CD1c-positive myeloid dendritic cell (primary cell): ENCODE data around the gene CGB2.

Experiments
- DNase-seq: peaks from one replicate; pipeline ENCODE4 v3.0.0-alpha.2; 2016; ENCODE audit errors: extremely low spot score

Gene CGB2

DNA sequence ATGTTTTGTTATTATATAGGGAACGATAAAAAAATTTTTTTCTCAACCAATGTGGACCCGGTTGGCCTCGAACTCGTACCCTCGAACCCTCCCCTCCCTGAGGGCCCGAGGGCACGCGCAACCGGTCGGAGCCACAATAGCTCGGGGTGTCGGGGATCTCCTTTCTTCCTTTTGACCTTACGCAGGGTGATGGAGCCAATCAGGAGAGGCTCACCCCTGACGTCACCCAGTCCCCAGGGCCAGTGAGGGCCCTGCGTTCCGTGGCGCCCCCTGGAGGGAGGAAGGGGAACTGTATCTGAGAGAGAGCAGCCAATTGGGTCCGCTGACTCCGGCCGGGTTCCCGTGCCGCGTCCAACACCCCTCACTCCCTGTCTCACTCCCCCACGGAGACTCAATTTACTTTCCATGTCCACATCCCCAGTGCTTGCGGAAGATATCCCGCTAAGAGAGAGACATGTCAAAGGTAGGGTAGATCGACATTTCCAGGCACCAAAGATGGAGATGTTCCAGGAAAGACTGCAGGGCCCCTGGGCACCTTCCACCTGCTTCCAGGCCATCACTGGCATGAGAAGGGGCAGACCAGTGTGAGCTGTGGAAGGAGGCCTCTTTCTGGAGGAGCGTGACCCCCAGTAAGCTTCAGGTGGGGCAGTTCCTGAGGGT, at the start of gene CGB2:
TSS of gene CGB2 (plus strand) at position 249 of the 660 bp plus-strand sequence. CDS start at position 455, 206 bp downstream.
- peak; percentile 49 for DNase-seq

DNA sequence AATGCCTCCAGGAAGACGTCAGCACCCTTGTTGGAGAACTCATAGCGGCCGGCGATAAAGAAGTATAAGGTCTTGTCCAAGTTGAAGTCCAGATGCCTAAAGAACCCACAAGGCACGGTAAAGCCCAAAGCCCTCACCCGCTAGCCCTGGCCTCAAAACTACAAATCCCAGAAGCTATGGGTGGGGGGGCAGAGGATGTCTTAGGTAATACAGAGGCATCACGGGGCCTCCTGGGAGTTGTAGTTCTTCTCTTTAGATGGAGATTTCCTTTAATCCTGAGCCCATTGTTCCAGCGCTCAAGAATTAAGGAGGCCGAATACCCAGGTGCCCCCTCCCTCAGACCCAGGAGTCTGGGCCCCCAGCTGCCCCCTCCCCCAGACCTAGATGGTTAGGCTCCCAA, 49.4 kb upstream of the CGB2 start:
- no peak for DNase-seq

DNA sequence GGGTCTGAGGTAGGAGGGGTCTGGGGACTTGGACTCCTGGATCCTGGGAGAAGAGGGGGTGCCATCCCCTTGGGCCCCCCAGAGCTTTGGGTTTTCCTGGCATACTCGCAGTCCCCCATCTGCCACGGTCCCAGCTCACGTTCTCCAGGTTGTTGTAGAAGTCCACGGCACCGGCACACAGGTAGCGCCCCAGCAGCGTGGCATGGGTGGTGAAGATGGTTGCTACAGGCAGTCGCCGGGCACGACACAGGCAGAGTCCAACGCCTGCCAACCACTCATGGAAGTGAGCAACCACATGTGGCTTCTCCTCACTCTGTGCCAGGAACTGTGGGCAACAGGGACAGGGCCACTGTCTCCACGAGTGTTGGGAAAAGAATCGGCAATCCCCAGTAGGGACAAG, 46.0 kb upstream of the CGB2 start:
- DNase-seq = no peak

DNA sequence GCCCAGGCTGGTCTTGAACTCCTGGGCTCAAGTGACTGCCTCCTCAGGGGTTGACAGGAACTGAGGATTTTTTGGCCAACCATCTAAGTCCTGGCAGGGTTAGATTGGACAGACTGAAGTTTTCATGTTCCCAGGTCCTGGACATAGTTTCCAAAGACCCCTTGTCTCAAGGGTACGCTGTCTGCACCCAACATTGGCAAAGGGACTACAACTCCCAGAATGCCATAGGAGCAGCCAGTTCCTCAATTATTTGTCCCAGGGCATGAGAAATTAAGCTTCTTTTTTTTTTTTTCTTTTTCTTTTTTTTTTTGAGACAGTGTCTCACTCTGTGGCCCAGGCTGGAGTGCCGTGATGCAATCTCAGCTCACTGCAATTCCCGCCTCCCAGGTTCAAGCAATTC, 45.5 kb upstream of the CGB2 start:
- no peak for DNase-seq

DNA sequence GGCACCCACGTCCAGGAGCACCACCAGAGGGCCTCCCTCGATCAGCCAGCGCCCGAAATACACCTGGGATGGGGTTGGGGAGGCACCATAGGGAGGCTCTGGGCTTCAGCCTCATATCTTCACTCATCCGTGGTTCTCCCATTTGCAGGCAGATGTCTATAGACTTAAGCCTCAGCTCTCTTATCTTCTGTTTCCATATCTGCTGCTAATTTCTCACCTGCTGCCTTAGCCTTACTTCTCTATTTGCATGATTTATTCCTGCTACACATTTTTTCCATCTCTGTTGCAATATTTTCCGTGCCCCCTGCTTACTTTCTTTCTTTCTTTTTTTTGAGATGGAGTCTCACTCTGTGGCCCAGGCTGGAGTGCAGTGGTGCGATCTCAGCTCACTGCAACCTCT, 44.4 kb upstream of the CGB2 start:
- DNase-seq = no peak

DNA sequence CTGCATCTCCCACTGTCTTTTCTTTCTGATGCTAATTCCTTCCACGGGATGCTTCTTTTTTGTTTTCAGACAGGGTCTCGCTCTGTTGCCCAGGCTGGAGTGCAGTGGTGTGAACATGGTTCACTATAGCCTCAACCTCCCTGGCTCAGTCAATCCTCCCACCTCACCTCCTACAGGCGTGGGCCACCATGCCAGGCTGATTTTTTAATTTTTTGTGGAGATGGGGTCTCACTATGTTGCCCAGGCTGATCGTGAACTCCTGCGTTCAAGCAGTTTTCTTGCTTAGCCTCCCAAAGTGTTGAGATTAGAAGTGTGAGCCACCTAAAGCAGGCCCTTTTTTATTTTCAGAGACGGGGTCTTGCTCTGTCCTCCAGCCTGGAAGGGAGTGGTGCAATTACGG, 43.4 kb upstream of the CGB2 start:
- DNase-seq = no peak

DNA sequence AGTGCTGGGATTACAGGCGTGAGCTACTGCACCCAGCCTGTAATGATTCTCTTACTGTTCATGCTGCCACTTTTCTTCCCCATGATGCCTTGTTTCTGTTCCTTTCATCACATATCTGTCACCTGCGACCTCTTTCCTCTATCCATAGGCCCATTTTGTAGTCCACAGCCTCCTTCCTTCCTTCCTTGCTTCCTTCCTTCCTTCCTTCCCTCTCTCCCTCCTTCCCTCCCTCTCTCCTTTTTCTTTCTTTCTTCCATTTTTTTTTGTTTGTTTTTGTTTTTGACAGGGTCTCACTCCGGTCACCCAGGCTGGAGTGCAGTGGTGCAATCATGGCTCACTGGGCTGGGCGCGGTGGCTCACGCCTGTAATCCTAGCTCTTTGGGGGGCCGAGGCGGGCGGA, 42.8 kb upstream of the CGB2 start:
- no peak for DNase-seq

DNA sequence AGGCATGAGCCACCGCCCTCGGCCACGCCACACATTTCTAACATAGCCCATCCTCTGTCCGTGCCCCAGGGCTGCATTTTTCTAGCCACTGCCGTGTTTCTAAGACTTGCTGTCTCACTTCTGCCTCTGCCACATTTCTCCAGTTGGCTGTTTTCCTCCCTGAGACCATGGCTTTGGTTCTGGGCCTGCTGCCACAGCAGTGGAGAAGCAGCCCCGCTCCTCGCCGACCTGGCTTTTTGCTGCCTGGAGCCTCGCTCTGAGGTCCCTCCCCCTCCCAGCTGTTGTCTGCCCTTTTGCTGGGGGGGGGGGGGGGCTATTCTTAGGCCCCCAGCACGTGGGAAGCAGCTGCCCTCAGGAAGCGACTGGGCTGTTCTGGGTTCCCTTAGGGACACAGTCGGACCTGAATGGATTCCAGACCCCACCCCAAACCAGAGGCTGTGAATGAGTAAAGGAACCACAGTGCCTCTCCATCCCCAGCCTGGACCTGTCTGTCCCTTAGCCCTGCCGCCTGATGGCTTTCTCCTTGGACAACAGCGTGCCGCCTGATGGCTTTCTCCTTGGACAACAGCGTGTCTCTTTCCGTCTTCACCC, 41.9 kb upstream of the CGB2 start:
- no peak for DNase-seq

DNA sequence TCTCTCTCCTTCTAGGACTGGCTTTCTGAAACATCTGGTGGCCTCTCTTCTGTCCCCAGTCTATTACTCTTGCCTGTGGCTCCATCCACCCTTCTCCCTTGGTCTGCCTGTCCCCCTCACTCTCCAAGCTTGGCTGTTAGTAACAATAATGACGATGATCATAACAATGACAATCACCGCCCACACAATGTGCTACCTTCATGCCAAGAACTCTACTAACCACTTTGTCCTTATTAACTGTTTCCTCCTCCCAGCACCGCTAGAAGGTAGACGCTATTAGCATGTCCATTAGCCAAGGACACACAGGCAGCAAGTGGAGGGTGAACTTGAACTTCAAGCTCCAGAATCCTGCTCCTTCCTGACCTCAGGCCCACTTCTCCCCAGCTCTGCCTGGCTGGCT, 41.3 kb upstream of the CGB2 start:
- DNase-seq = no peak

DNA sequence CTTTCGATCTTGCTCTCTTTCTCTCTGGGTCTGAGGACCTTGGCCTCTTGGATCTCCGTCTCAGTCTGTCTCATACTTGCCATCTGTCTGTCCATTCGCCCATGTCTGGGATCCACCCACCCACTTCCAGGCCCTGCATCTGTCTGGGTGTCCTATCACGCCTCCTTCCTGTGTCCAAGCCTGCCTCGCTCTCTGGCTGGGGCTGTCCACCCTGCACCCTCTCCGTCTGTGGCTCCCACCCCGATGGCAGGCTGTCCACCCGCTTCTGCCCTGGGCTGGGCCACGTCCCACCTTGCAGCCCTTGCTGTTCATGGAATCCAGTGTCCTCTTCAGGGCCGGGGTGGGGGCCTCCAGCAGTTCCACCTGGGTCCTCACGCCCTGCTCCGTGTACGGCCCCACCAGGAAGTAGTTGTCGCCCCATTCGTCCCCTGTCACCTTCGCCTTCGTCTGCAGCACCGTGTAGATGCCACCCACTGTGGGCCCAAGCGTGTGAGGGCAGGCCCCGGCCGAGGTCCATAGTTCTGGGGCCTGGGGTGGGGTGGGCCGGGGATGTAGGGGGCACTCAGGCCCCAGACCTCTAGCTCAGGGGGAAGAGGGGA, 40.6 kb upstream of the CGB2 start:
- no peak for DNase-seq

DNA sequence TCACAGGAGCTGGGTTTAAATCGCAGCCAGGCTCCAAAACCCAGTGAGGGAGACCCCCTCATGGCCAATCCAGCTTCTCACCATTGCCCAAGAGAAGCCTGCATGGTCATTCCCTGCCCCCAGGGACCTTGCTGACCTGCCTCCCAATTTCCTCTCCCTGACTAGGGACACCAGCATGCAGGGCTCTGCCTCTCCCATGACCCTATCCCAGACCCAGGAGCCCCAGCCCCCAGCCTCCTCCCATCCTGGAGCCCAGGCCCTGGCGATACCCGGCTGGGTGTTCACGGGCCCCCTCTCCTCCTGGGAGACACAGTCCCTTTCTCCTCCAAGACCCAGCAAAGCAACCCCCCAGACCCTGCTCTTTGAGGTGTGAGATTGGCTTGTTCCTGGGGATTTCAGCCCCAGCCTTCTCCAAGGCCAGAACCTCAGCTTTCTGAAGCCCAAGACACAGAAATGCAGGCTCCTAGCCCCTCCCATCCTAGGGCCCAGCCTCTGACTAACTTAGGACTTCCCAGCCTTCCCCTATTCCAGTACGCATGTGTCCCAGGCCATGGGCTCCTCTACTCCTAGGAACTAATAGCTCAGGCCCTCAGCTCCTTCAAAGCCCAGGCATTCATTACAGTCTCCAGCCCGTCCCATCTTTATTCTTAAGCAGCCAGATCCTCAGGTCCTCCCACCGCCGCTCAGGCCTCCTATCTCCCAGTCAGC, 39.7 kb upstream of the CGB2 start:
- DNase-seq = peak; percentile 69

DNA sequence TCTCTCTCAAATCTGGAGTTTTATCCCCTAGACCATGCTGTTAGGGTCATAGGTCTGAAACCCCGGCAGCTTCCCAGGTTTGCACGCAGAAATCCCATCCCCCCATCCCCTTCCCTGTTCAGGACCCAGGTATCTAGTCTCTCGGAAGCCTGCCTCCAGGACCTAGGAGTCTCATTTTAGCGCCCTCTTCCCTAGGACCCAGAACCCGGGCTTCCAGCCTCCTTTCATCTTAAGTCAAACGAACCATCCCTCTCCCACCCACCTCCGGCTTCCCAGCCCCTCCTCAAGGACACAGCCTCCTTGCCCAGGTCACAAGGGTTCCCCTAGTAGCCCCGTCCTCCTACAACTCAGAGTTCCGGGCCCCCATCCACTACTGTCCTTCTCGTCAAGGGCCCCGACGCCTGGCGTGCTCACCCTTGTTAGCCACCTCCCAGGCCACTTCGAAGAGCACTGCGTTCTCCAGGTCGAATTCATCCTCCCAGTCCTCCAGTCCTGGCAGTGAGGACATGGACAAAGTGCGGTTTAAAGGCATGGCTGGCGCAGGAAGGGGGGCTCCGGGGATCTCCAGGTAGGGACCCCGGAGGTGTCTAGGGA, 39.0 kb upstream of the CGB2 start:
- no peak for DNase-seq

DNA sequence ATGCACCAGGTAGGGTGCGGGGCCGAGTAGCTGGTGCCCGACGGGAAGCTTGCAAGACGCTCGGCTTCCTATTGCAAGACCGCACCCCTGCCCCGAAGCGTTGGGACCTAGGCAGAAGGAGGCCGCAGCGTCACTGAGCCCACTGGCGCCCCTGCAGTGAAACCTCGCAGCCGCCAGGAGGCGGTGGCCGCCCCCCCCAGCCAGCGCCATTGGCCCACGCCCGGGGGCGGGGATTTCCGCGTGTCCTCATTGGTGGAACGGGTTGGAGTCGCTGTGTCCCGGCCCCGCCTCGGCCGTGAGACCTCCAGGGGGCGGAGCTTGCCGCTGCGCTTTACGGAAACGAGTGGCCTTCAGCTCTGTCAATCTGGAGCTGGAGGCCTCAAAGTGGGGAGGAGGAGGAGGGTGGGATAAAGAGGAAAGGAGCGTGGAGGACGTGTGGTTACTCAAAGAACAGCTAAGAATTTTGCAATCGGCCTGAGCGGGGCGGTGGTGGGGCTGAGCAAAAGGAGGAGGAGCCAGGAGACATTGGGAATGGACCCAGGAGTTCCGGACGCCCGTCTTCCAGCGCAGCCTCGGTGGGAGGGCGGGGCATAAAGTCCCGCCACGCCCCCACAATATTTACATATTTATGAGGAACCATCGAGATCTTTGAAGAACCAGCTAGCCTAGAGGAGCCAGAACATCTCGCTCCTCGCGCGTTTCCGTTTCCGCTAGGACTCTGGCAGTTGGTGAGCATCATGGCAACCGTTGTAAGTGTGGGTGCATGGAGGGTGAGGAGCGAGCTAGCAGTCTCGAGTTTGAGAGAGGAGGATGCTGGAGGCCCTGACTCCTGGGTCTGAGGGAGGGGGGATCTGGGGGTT, 38.3 kb upstream of the CGB2 start, which contains the start of the genes GYS1 and RUVBL2:
TSS of gene GYS1 (minus strand) at position 135 of the 860 bp plus-strand sequence. CDS start 197 bp downstream, outside the sequence.
TSS of gene RUVBL2 (plus strand) at position 713 of the 860 bp plus-strand sequence. CDS start at position 738, 25 bp downstream.
- peak; percentile 100 for DNase-seq

DNA sequence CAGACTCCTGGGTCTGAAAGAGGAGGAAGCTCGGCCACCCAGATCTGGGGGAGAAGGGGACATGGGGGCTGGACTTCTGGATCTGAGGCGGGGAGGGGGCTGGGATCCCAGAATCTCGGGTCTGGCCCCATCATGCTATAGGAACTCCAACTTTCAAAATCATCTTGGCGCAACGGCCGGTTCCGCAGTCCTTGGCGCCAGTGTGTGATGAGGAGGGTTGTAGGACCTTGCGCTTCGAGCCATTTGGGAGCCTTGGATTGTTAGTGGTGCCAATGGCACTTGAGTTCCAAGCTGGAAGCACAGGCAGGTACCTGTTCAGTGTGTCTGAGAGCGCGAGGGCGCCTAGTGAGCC, 37.7 kb upstream of the CGB2 start:
- no peak for DNase-seq

DNA sequence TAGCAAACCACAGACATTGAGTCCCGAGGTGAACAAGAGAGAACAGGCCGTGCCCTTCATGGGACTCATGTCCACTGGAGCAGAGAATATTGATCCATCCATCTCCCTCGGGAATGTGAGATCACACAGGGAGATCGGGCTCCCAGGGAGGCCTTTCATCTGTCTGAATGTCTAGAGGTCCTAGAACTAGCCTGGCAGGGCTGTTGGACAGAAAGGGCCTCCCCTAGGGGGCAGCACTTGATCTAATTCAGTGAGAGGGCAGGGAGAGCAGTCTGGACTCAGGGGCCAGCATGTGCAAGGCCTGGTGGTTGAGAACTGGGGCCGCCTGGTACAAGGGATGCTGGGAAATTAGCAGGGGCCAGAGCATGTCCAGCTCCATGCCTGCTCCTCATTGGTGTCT, 33.7 kb upstream of the CGB2 start:
- peak; percentile 56 for DNase-seq

DNA sequence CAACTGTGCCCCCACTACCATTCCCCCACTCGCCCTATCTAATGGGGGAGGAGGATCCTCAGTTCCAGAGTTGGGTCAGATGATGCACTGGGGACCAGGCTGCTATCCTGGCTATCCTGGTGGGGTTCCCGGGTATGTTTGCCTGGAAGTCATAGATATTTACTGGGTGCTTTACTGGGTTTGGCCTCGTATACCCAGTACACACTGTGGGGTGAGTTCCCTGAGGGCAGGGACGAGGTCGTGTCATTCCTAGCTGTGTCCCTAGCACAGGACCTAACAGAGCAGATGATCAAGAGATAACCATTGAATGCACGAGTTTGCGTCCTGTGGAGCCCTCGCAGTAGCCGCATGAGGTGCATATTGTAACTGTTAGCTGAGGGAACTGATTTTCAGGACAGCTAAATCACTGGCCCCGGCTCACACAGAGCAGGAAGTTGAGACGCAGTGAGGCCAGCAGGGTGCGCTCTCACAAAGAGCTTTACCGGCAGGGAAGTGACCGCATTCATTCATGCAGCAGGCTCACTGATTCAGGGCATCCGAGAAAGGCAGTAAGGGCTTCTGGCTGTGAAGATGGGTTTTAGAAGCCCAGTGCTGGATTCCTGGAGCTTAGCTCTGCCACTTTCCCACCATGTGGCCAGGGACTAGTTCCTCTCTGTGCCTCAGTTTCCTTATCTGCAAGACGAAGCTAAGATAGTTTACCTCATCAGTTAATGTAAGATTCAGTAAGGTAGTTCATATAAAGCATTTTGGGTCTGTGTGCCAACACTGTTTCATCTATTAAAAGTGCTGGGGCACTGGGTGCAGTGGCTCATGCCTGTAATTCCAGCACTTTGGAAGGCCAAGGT, 32.0 kb upstream of the CGB2 start:
- DNase-seq = peak; percentile 71

DNA sequence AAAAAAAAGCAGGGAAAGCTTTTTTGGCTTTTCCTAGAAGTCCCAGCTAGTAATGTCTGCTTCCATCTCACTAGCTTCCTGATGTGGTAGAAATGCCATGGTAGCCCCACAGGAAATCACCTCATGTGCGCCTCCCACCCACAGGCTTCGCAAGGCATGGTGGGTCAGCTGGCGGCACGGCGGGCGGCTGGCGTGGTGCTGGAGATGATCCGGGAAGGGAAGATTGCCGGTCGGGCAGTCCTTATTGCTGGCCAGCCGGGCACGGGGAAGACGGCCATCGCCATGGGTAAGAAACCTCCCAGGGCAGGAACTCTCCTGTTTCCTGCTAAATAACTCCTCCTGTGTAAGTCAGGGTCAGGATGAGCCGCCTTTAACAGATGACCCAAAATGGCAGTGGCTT, 27.6 kb upstream of the CGB2 start:
- no peak for DNase-seq

DNA sequence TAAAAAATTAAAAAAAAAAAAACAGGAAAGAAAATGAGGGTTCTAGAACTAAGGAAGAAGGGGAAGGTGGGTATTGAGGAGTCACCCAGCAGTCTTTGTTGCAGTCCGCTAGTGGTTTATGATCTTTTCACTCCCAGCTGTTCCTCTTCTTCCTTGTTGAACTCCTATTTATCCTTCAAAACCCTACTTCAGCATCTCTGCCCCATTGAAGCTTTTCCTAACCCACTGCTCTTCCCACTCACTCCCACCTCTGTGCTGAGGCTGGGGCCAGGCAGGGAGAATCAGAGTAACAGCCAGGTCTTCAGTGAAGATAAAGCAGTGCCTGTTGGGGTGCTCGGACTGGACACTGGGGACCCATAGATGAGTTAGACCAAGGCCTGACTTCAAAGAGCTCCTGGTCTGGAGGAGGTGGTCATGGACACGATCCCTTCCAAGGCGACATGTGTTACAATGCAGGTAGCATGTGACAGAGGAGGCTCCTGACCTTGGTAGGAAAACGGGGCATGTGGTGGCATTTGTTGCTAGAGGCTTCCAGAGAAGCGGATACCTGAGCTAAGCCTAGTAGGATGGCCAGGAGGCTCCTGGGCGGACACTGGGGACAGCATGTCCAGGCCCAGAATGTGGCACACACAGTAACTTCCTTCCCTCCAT, 26.6 kb upstream of the CGB2 start:
- no peak for DNase-seq

DNA sequence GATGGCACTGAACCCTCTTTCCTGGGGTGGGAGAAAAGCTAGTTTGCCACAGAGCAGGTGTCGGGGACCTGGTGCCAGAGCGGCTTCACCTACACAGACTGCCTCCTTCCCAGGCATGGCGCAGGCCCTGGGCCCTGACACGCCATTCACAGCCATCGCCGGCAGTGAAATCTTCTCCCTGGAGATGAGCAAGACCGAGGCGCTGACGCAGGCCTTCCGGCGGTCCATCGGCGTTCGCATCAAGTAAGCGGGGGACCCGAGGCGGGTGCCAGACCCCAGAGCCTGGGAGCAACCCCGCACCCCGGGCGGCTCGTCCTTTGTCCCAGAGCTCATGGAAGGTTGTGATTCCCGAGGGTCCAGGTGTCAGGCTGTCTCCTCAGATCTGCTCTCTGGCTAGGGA, 24.8 kb upstream of the CGB2 start:
- no peak for DNase-seq

DNA sequence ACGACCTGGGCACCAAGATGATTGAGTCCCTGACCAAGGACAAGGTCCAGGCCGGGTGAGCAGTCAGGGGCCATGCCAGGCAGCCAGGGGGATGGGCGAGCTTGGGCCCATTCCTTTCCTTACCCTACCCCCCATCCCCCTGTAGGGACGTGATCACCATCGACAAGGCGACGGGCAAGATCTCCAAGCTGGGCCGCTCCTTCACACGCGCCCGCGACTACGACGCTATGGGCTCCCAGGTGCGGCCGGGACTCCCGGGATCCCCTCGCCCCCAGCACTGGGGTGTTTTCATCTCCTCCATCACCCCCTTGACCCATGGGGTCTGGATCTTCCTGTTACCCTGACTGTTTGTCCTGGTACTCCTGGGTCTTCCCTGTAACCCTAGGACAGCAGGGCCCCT, 21.9 kb upstream of the CGB2 start:
- no peak for DNase-seq
